ENCODE data around the gene GDAP2.

Gene GDAP2

GRCh38 chr1:117842408-117843170 lies 86.8 kb downstream of the GDAP2 start:
- H3K4me3 ChIP-seq (ENCODE audit: control insufficient read depth, low read depth, low read length): no peak overlapping the region
- no peak for TF ChIP-seq CTCF (IDR thresholded peaks at IDR 0.05; ENCODE audit: control insufficient read depth, insufficient read depth, low read depth, low read length, missing control alignments)
- no peak for DNase-seq (ENCODE audit: low read depth)

GRCh38 chr1:117841117-117841650 lies 88.2 kb downstream of the GDAP2 start:
- no peak for TF ChIP-seq CTCF (IDR thresholded peaks at IDR 0.05; ENCODE audit: control insufficient read depth, insufficient read depth, low read depth, low read length, missing control alignments)
- H3K4me3 ChIP-seq (ENCODE audit: control insufficient read depth, low read depth, low read length): no peak overlapping the region
- DNase-seq (ENCODE audit: low read depth): no peak

- DNase-seq (ENCODE audit: low read depth): peak; percentile 72
- no peak overlapping the region for H3K4me3 ChIP-seq (ENCODE audit: control insufficient read depth, low read depth, low read length)
- TF ChIP-seq CTCF (IDR thresholded peaks at IDR 0.05; ENCODE audit: control insufficient read depth, insufficient read depth, low read depth, low read length, missing control alignments): no peak
These were observed 90.5 kb downstream of the GDAP2 start for GRCh38 chr1:117838911-117839310.

GRCh38 chr1:117836069-117836468 lies 93.4 kb downstream of the GDAP2 start:
- no peak for DNase-seq (ENCODE audit: low read depth)
- TF ChIP-seq CTCF (IDR thresholded peaks at IDR 0.05; ENCODE audit: control insufficient read depth, insufficient read depth, low read depth, low read length, missing control alignments): no peak
- no peak overlapping the region for H3K4me3 ChIP-seq (ENCODE audit: control insufficient read depth, low read depth, low read length)

- no peak for TF ChIP-seq CTCF (IDR thresholded peaks at IDR 0.05; ENCODE audit: control insufficient read depth, insufficient read depth, low read depth, low read length, missing control alignments)
- no peak for DNase-seq (ENCODE audit: low read depth)
These were observed 95.0 kb downstream of the GDAP2 start for GRCh38 chr1:117834416-117834815.

GRCh38 chr1:117832453-117832852 lies 97.0 kb downstream of the GDAP2 start:
- H3K4me3 ChIP-seq (ENCODE audit: control insufficient read depth, low read depth, low read length): no peak overlapping the region
- no peak for DNase-seq (ENCODE audit: low read depth)
- no peak for TF ChIP-seq CTCF (IDR thresholded peaks at IDR 0.05; ENCODE audit: control insufficient read depth, insufficient read depth, low read depth, low read length, missing control alignments)

More at GRCh38 chr1:117834416-117834815, 95.0 kb downstream of the GDAP2 start:
- H3K4me3 ChIP-seq (ENCODE audit: control insufficient read depth, low read depth, low read length): no peak overlapping the region

All from AG09309 (cell line).